ENCODE measurements around the gene GSK3B.

GSK3B gene

GRCh38 chr3:120125992-120126391, 31.7 kb upstream of the GSK3B start:
- Histone ChIP-seq H3K9me3 (ENCODE audit: control insufficient read depth, low read length) (no peaks in the 10 kb centered on the region), H3K4me1 (no peaks in the 10 kb centered on the region), H3K79me2 (no peaks in the 10 kb centered on the region), H3K4me2 (ENCODE audit: low read length) (no peak overlapping the region), H3K9ac (no peak overlapping the region), H3K36me3 (ENCODE audit: control insufficient read depth, insufficient read depth, low read length) (no peaks in the 10 kb centered on the region), H2AFZ (no peak overlapping the region), H3K4me3 (ENCODE audit: low read depth, low read length) (no peak overlapping the region), H3K27me3 (ENCODE audit: control insufficient read depth, insufficient read depth, low read length) (no peaks in the 10 kb centered on the region), H3K27ac (no peak overlapping the region)
- TF ChIP-seq, protein P1, sequence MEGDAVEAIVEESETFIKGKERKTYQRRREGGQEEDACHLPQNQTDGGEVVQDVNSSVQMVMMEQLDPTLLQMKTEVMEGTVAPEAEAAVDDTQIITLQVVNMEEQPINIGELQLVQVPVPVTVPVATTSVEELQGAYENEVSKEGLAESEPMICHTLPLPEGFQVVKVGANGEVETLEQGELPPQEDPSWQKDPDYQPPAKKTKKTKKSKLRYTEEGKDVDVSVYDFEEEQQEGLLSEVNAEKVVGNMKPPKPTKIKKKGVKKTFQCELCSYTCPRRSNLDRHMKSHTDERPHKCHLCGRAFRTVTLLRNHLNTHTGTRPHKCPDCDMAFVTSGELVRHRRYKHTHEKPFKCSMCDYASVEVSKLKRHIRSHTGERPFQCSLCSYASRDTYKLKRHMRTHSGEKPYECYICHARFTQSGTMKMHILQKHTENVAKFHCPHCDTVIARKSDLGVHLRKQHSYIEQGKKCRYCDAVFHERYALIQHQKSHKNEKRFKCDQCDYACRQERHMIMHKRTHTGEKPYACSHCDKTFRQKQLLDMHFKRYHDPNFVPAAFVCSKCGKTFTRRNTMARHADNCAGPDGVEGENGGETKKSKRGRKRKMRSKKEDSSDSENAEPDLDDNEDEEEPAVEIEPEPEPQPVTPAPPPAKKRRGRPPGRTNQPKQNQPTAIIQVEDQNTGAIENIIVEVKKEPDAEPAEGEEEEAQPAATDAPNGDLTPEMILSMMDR (IDR thresholded peaks at IDR 0.05): no peak

DNA sequence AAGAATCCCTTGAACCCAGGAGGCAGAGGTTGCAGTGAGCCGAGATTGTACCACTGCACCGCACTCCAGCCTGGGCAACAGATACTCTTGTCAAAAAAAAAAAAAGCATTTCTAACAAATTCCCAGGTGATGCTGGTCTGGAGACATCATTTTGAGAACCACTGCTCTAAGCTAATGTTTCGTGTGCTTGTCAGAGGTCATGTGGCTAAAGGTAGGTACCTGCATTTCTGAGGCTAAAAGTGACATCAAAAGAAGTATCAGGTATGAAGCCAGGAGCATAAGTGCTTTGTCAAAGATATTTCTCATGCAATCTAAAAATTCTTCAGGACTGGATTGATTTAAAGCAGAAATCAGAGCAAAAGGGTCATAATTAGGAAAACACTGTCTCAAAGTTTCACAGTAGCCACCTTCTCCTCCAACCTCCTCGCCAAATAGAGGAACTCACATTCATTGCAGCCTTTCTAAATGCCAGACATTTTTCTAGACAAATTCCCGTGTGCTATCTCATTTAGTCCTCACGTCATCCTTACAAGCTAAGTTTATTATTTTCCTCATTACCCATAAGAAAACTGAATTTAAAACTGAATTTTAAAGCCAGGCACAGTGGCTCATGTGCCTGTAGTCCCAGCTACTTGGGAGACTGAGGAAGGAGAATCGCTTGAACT, 25.7 kb upstream of the GSK3B start:
- TF ChIP-seq, protein P1 (IDR thresholded peaks at IDR 0.05): no peak
- no peaks in the 10 kb centered on the region for H3K4me1 ChIP-seq
- no peak overlapping the region for H3K27ac ChIP-seq
- no peak overlapping the region for H3K4me3 ChIP-seq (ENCODE audit: low read depth, low read length)
- no peaks in the 10 kb centered on the region for H3K9me3 ChIP-seq (ENCODE audit: control insufficient read depth, low read length)
- no peak overlapping the region for H3K9ac ChIP-seq
- no peak overlapping the region for H2AFZ ChIP-seq
- H3K4me2 ChIP-seq (ENCODE audit: low read length): no peak overlapping the region
- no peaks in the 10 kb centered on the region for H3K27me3 ChIP-seq (ENCODE audit: control insufficient read depth, insufficient read depth, low read length)
- no peaks in the 10 kb centered on the region for H3K79me2 ChIP-seq
- H3K36me3 ChIP-seq (ENCODE audit: control insufficient read depth, insufficient read depth, low read length): no peaks in the 10 kb centered on the region

DNA sequence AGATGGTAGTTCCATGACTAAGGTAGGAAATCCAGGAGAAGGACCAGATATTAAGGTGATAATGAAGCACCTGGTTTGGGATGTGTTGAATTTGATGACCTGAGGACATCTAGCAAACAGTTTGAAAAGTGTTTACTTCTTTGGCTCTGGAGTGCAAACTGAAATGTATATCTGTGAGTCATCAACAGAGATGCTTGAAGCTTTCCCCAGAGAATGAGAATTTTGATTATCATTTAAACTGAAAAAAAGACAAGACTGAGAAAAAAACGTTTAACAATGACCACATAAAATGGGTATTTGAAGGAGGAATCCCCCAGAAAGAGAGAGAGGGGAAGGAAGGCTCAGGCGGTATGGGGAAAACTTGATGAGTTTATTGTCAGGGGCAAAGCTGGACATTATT, 20.7 kb upstream of the GSK3B start:
- Histone ChIP-seq H3K27ac (no peak overlapping the region), H2AFZ (no peak overlapping the region), H3K4me1 (no peaks in the 10 kb centered on the region), H3K9ac (no peak overlapping the region), H3K36me3 (ENCODE audit: control insufficient read depth, insufficient read depth, low read length) (no peaks in the 10 kb centered on the region), H3K9me3 (ENCODE audit: control insufficient read depth, low read length) (no peaks in the 10 kb centered on the region), H3K27me3 (ENCODE audit: control insufficient read depth, insufficient read depth, low read length) (no peaks in the 10 kb centered on the region), H3K4me2 (ENCODE audit: low read length) (no peak overlapping the region), H3K79me2 (no peaks in the 10 kb centered on the region), H3K4me3 (ENCODE audit: low read depth, low read length) (no peak overlapping the region)
- TF ChIP-seq, protein P1 (IDR thresholded peaks at IDR 0.05): no peak

DNA sequence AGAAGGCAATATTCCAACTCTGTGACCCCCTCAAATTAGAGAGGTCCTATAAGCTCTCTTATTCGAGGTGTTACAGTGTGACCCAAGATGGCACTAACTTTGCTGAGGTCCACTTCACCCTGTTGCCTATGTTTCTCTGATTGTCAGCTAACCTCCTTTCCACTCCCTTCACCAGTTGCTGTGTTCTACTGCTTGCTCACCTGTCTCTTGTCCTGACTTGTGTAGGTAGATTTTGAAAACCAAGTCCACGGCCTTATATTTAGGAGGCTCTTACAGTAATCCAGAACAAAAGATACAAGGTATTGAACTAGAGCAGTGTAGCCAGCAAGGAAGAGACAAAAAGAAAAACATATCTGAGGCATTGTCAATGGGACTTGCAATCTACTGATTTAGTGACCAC, 20.1 kb upstream of the GSK3B start:
- H3K4me1 ChIP-seq: no peaks in the 10 kb centered on the region
- H3K27ac ChIP-seq: no peak overlapping the region
- H3K4me3 ChIP-seq (ENCODE audit: low read depth, low read length): no peak overlapping the region
- no peaks in the 10 kb centered on the region for H3K9me3 ChIP-seq (ENCODE audit: control insufficient read depth, low read length)
- no peaks in the 10 kb centered on the region for H3K27me3 ChIP-seq (ENCODE audit: control insufficient read depth, insufficient read depth, low read length)
- TF ChIP-seq, protein P1 (IDR thresholded peaks at IDR 0.05): no peak
- no peak overlapping the region for H3K9ac ChIP-seq
- H3K36me3 ChIP-seq (ENCODE audit: control insufficient read depth, insufficient read depth, low read length): no peaks in the 10 kb centered on the region
- no peak overlapping the region for H2AFZ ChIP-seq
- no peaks in the 10 kb centered on the region for H3K79me2 ChIP-seq
- no peak overlapping the region for H3K4me2 ChIP-seq (ENCODE audit: low read length)
